GM19452 (cell line): Measurements from ENCODE around the gene ZNF444.

Experiments
- ATAC-seq: cut with Tn5 transposase; IDR thresholded peaks from one replicate; pipeline ENCODE4 v1.9.1; 2021; ENCODE audit not compliant: unreplicated experiment

Gene ZNF444

GRCh38 chr19:56106993-56107392, 34.1 kb upstream of the ZNF444 start:
- no peak for ATAC-seq

GRCh38 chr19:56107626-56108351, 33.3 kb upstream of the ZNF444 start:
- no peak for ATAC-seq

GRCh38 chr19:56108447-56109195, 32.5 kb upstream of the ZNF444 start:
- ATAC-seq: no peak

- ATAC-seq: no peak
Measured at GRCh38 chr19:56109226-56109625, 31.9 kb upstream of the ZNF444 start.

- no peak for ATAC-seq
Measured at GRCh38 chr19:56110515-56111448, 30.3 kb upstream of the ZNF444 start.

GRCh38 chr19:56111601-56112312, 29.3 kb upstream of the ZNF444 start:
- peak; percentile 86 for ATAC-seq

GRCh38 chr19:56112313-56112709, 28.8 kb upstream of the ZNF444 start:
- ATAC-seq: no peak

GRCh38 chr19:56113074-56113632, 27.9 kb upstream of the ZNF444 start:
- no peak for ATAC-seq

- no peak for ATAC-seq
Measured at GRCh38 chr19:56114051-56114777, 26.9 kb upstream of the ZNF444 start.

GRCh38 chr19:56114778-56115110, 26.3 kb upstream of the ZNF444 start:
- no peak for ATAC-seq

- ATAC-seq: no peak
Measured at GRCh38 chr19:56115490-56115889, 25.6 kb upstream of the ZNF444 start.

- ATAC-seq: no peak
Measured at GRCh38 chr19:56116606-56117005, 24.5 kb upstream of the ZNF444 start.

GRCh38 chr19:56117376-56117884, 23.7 kb upstream of the ZNF444 start:
- no peak for ATAC-seq

GRCh38 chr19:56117889-56118288, 23.2 kb upstream of the ZNF444 start:
- ATAC-seq: no peak

GRCh38 chr19:56118666-56119581, 22.2 kb upstream of the ZNF444 start:
- ATAC-seq: no peak

- no peak for ATAC-seq
Measured at GRCh38 chr19:56119582-56119978, 21.5 kb upstream of the ZNF444 start.

GRCh38 chr19:56120002-56120370, 21.1 kb upstream of the ZNF444 start:
- ATAC-seq: no peak

GRCh38 chr19:56120371-56121179, 20.5 kb upstream of the ZNF444 start:
- ATAC-seq: peak; percentile 30
